C4-2B (cell line): Measurements from ENCODE around the gene FAM111A.

Source experiments
- H3K27ac ChIP-seq: fragments of 450-650 bp; 2 replicates; pipeline ENCODE4 v1.5.1; 2017
- ZFX ChIP-seq: fragments of 450-650 bp; IDR thresholded peaks from 2 replicates; pipeline ENCODE4 v1.6.1; 2017
- TF ChIP-seq, protein P1 (sequence below): fragments of 450-650 bp; conservative IDR thresholded peaks from 2 replicates; pipeline ENCODE4 v1.5.1; 2017; ENCODE audit warnings: mild to moderate bottlenecking

Gene FAM111A

GRCh38 chr11:59176330-59176729, 33.7 kb downstream of the FAM111A start:
- TF ChIP-seq, protein P1, sequence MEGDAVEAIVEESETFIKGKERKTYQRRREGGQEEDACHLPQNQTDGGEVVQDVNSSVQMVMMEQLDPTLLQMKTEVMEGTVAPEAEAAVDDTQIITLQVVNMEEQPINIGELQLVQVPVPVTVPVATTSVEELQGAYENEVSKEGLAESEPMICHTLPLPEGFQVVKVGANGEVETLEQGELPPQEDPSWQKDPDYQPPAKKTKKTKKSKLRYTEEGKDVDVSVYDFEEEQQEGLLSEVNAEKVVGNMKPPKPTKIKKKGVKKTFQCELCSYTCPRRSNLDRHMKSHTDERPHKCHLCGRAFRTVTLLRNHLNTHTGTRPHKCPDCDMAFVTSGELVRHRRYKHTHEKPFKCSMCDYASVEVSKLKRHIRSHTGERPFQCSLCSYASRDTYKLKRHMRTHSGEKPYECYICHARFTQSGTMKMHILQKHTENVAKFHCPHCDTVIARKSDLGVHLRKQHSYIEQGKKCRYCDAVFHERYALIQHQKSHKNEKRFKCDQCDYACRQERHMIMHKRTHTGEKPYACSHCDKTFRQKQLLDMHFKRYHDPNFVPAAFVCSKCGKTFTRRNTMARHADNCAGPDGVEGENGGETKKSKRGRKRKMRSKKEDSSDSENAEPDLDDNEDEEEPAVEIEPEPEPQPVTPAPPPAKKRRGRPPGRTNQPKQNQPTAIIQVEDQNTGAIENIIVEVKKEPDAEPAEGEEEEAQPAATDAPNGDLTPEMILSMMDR: no peak
- TF ChIP-seq ZFX: no peak
- H3K27ac ChIP-seq: no peak overlapping the region

DNA sequence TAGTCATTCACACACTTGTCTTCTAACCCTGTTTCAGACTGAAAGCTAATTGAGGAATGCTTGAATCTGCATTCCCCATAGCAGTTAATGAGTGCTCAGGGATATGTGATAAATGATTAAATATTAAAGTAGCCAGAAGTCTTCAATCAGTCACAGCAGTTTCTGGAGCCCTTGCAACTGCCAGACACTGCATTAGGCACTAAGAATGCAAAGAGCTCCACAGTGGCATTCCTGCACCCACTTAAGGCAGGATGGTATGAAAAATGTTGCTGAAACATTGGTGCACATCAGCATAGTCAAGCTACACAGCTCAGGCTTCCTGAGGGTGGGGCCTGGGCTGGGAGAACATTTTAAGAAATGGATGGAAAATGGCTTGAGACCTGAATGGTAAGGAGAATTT, 35.7 kb downstream of the FAM111A start:
- TF ChIP-seq ZFX: no peak
- TF ChIP-seq, protein P1: no peak
- no peak overlapping the region for H3K27ac ChIP-seq

GRCh38 chr11:59179121-59179520, 36.5 kb downstream of the FAM111A start:
- TF ChIP-seq, protein P1: no peak
- no peak for TF ChIP-seq ZFX

GRCh38 chr11:59180168-59180776, 37.6 kb downstream of the FAM111A start:
- no peak overlapping the region for H3K27ac ChIP-seq
- no peak for TF ChIP-seq ZFX
- TF ChIP-seq, protein P1: no peak

More at GRCh38 chr11:59179121-59179520, 36.5 kb downstream of the FAM111A start:
- no peak overlapping the region for H3K27ac ChIP-seq

GRCh38 chr11:59180907-59181306, 38.3 kb downstream of the FAM111A start:
- TF ChIP-seq, protein P1: no peak
- H3K27ac ChIP-seq: no peak overlapping the region

DNA sequence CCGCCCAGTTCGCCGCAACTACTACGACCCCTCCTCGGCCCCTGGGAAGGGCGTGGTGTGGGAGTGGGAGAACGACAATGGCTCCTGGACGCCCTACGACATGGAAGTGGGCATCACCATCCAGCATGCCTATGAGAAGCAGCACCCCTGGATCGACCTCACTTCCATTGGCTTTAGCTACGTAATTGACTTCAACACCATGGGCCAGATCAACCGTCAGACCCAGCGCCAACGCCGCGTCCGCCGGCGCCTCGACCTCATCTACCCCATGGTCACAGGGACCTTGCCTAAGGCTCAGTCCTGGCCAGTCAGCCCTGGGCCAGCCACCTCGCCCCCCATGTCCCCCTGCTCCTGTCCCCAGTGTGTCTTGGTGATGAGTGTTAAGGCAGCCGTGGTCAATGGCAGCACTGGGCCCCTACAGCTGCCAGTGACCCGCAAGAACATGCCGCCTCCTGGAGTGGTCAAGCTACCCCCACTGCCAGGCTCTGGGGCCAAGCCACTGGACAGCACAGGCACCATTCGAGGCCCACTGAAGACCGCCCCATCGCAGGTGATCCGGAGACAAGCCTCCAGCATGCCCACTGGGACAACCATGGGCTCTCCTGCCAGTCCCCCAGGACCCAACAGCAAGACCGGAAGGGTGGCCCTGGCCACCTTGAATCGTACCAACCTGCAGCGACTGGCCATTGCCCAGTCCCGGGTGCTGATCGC, 39.2 kb downstream of the FAM111A start:
- no peak for TF ChIP-seq ZFX
- TF ChIP-seq, protein P1: no peak
- H3K27ac ChIP-seq: no peak overlapping the region

- no peak for TF ChIP-seq ZFX
- TF ChIP-seq, protein P1: peak; percentile 44
- no peak overlapping the region for H3K27ac ChIP-seq
Measured at GRCh38 chr11:59182457-59183151, 39.9 kb downstream of the FAM111A start.
